NCI-H1436 (cell line): Measurements from ENCODE around the gene GLG1.

Source experiments
- DNase-seq: peaks from one replicate; lab custom pipeline; 2025; lab: John Stamatoyannopoulos, UW

The GLG1 gene

DNA sequence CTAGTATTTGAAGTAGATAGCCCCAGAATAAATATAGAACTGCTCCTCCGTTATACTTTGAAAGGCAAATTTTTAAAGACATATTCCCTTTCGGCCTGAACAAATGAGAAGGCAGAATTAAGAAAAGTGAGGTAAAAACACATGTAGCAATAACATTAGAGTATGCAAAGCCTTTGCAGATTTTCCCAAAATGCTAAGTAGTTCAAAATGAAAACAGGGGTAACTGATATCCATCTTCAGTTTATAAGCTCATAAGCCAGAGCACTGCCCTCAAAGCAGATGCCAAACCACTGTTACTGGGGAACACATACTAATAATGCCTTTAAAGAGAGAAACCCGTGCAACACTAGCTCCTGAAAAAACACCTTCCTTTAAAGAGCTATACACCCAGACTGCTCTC, 134.4 kb downstream of the GLG1 start:
- no peak for DNase-seq

DNA sequence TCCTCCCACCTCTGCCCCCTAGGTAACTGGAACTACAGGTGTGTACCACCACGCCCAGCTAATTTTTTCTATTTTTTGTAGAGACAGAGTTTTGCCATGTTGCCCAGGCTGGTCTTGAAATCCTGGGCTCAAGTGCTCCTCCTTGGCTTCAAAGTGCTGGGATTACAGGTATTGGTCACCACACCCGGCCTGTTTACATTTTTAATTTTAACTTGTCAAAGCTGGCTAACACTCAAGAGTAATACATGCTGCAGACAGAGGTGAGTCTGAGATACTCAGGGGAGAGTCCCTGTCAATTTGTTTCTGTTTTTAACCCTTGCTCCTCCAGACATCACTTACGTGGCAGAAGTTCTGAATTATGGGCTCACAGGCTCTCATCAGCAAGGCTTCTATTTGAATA, 134.9 kb downstream of the GLG1 start:
- DNase-seq, result no peak

DNA sequence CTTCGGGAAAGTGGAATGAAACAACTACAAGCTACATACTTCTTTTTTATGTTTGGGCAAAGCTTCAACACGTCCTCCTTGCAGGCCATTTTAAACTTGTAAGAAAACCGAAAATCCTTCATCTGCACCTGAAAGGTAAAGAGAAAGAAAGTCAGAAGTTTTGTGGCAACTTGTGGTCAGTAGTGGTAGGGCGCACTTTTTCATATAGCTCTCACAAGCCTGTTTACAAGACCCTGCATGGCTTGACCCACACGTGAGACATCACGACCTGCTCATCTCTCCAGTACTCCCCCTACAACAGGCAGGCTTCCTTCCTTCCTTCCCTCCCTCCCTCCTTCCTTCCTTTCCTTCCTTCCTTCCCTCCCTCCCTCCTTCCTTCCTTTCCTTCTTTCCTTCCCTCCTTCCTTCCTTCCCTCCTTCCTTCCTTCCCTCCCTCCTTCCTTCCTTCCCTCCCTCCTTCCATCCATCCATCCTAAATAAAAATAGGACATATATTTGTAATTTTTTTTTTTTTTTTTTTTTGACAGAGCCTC, 136.9 kb downstream of the GLG1 start:
- no peak for DNase-seq

DNA sequence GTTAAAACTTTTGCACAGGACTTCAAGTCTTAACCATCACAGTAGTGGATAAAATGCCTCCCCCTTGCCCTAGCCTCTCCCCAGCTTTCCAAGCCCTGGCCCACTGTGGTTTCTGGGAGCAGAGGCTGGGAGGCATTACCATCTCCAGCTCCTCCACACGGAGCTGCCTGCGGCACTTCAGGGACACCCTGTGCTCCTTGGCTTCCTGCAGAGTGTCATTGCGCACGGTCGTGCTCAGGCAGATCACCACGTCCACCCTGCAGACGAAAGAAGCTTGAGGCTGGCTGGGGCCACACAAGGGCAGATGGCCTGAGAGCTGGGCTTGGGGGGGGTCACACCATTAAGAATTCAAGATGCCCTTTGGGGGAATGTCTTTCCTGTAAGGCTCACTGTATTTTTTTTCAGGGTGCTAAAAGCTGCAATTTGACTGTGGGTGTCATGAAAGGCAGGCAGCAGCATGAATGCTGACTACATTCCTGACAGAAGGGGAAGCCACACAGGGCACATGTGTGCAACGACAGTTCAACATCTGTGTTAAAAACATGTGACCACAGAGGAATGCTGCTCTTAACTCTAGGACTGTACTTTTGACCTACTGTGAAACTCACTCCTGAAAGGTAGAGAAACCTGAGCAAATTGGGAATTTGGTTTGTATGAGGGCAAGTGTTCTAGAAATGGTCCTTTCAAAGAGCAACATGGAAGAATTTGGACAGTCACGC, 137.9 kb downstream of the GLG1 start:
- no peak for DNase-seq

DNA sequence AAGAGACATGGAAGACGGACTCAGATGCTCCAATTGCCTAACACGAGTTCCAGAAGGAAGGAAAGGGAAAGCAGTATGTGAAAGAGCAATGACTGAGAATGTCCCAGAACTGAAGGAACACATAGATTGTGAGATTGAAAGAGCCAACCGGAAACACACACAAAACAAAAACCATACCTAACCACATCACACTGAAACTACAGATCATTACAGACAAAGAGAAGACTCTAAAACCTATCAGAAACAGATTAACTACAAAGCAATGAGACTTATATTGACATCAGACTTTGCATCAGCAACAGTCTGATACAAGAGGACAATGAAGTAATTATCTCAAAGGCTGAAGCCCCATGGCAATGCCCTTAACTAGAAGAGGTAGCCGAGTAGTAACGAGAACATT, 140.0 kb downstream of the GLG1 start:
- no peak for DNase-seq

DNA sequence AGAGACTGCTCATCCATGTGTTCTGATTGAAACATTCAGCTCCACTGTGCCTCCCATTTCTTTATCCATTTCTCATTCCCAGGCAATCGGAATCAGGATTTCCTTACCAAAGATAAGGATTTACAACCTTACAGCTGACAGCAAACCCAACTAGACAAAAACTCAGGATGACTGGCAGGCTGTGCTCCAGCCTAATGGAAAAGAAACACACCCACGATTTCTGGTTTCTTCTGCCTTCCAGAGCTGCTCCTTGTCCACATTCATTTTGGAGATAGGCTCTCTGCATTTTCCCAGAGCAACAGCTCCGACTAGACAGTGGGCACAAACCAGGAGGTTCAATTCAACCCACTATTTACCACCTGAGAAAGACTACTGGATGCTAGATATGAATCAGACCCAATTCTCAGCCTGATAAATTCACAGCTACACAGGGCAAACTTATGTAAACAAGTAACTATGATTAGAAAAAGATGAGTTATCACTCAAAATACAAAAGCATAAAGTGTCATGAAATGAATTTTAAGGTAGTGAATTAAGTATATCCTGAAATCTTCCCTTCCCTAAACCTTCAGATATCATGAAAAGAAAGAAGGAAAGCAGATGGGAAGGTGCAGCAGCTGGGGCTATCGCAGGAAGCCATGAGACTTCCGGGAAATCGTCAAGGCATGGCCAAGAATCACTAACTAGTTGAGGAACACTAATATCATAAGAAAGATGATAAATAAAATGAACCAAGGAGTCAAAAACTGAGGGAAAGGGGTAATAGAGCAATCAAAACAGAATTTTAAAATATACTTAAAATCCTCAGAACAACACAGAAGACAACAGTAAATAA, 140.8 kb downstream of the GLG1 start:
- no peak for DNase-seq

DNA sequence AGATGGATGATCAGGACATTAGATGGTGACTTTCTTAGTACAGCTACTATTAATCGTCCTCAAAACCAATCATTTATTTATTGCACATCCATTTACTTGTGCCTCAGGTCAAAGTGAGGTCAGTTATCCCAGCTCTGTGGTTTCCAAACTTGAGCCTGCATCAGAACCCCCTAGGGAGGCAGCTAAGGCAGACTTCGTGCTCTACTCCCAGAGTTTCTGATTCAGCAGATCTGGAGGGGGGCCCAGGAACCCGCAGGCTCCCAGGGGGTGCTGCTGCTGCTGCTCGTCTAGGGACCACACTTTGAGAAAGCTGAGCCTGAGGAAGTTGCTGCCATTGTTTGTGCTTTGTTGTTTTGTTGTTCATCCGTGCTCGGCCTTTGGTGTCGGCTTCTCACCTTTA, 141.6 kb downstream of the GLG1 start:
- DNase-seq, result no peak

DNA sequence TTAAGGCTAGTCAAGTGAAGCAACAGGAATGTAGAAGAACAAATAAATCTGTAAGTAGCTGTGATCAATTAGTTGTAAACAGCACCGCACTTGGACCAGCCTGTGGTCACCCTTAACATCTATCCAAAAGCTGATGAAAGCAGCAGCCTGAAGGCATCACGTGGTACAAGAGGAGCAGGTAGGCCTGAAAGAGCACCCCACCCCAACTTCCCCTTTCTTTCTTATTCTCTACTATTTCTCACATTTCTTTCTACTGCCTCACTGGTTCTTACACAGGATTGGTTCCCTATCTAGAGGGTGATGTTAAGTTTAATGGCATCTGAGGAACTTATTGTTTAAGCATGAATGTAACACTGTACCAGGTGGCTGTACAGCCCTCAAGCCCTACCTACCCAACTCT, 143.0 kb downstream of the GLG1 start:
- DNase-seq, result no peak

DNA sequence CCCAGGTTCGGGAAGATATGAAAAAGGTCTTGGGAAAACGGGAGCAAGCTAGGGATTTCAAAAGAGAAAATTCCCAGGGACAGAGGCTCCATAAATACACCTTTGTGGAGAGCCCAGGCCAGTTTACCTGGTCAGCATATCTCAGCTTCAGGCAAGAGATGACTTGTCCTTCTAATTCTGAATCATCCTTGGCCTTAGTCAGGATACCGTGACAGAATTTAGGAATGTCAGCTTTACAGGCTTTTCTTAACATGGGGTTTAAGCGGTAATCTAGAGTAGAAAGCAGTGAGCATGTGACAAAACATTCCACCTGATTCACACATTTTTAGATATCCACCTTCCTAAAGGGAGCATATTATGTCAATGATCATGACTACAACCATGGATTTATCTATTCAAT, 144.6 kb downstream of the GLG1 start:
- no peak for DNase-seq

DNA sequence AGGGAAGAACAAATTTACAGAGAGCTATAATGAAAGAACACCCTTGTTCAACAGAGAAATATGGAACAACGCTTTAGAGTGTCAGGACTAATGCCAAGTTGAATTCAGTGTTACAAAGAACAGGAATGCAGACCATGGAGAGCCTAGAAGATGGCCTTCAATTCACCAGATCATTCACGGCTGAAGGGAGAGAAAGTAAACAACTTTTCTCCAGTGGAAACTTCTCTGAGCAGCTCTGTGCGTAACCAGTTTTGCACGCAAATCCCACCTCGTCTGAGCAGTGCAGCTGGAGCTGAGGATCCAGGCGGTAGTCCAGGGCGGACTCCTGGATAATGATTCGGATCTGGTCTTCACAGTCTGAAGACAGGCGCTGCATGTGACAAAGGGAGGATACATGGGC, 145.1 kb downstream of the GLG1 start:
- no peak for DNase-seq

DNA sequence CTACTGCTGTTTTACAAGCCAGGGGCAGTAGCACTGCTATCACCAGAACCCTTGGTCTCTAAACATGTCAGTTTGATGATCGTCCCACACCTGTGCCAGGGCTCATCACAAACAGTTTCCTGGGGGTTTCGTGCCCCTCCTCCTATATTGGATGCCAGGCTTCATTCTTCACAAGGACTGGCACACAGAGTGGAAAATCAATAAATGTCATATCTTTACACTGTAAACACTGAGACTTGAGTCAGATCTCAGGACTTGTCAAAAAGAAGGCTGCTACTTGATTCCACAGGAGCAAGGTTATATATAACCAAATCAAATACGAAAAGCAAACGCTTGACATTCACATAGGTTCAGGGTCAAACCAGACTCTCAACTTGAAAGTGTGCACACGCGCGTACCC, 146.4 kb downstream of the GLG1 start:
- DNase-seq, result no peak

DNA sequence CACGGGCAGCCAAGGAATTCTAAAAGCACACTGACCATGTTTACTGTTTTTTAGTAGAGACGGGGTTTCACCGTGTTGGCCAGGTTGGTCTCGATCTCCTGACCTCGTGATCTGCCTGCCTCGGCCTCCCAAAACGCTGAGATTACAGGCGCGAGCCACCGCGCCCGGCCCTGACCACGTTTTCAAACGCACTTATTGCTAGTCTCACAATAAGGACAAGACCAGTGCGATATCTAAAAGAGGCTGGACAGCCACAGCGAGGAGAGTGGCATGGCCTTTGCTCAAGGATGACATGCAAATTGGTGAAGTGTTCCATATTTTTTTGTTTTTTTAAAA, 150.7 kb downstream of the GLG1 start:
- DNase-seq, result no peak

DNA sequence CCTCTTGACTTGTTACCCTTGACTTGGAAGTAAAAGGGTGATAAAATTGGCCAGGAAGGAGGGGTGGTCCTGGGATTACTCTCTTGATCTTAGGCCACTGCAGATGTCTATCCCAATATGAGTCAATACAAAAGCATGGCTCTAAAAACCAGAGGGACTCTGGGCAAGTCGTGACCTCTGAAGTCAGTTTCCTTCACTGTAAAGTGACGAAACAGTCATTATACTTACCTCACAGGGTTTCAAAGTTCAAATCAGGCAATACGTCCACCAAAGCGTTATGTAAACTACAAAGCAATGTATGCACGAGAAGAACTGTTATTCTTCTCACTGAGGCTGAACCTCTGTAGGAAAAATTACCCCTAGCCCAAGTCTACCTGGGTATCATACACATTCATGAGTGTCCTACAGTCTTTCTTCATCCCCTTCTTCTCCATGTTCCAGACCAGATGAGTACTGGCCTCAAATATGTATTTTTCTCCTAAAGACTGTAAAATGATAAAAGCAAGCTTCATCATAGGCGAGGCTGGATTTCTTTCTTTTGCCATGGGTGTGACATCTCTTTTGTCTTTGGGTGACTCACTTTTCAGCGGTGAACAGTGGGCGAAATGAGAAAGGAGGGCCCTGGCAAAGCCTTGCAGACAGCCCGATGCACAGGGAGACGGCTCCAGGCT, 151.2 kb downstream of the GLG1 start:
- DNase-seq, result no peak

DNA sequence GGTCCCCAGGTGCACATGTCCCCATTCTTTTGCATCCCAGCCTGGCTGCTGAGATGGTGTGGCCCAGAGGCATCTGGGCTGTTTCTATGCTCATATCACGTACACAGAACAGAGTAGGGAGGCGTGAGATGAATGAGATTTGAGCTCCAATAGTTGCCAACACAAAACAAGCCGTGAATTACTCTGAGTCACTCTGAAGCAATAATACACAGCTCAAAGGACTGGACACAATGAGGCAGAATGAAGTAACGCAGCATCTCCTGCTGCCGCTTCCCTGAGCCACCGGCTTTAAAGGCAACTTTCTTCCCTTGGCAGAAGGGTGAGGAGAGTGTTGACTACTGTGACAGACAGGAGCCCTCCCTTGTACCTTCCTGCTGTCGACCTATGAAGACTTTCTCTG, 151.7 kb downstream of the GLG1 start:
- no peak for DNase-seq

DNA sequence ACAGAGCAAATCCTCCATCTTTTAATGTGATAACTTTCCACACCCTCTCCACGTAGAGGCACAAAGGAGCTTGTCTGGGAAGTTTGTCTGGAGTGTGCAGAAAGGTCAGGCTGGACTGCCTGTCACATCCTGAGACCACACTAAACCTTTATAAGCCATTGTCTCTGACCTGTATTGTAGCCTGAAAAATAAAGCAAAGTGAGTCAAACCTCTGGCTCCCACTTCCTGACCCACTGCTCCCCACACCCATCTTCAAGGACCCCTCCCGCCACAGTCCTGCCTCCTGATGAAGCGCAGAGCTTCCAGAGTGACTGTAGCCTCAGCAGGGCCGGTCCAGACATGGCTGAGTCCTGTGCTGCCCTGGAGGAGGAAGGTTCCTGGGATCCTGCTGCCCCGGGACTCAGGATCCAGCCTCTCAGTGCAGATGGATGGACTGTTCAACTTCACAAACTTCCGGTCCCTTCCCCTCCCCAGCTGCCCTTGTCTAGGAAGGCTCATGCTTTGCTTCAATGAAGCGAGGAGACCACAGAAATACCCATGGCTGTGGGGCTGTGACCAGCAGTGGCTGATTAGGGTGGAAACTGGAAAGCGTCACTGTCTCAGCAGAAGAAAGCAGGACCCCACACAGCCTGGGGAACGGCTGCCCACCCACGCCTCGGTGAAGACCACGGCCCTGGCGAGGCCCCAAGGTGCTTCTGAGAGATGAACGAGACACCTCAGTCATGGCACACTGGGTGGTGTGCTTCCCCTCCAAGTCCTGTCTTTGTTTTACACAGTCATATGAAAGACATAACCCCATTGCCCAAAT, 154.8 kb downstream of the GLG1 start:
- no peak for DNase-seq

DNA sequence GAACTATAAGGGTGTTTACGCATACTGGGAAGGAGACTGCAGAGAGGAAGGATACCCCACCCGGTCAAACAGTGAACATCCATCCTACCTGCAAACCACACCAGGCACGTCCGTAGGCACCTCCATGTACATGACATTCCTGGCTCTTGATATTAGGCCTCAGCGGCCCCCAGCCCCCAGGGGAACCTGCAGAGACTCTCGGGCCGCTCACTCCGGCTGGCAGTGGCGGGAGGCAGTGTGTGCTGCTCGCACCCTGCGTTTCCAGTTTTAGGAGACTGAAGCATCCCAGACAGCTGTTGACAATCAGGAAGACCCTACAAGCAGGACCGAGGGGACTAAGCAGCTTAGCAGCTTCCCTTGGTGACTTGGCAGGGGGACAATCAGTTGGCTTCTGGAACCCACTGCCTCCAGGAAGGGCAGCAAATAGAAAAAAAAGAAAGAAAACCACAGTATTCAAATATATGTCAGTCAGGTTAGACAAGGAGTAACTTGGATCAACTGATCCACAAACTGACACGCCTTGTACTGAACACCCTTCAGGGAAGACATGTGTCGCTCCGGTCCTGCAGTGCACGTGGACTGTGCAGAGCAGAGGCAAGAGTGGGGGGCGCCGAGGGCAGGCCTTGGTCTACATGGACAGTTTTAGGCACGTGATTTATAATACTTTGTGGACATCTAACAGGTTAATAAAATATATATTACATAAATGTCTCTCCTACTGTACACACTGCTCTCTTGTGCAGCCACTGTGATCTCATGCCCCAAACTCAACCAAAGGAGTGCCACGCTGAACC, 155.8 kb downstream of the GLG1 start:
- no peak for DNase-seq

DNA sequence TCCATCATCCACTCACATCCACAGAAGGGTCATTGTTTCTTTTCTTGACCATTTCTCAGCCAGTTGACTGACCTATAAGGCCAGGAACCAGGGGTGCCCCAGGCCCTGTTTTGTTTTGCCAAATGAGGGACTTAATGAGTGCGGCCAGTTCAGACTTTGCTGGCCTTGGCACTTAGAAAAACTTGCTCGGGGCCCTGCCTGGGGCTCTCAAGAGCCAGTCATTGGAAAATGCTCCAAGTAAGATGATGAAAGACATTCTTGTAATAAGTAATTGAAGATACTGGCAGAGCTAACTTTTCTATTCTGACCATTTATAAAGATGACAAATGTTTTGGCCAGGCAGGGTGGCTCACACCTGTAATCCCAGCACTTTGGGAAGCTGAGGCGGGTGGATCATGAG, 156.7 kb downstream of the GLG1 start:
- no peak for DNase-seq

DNA sequence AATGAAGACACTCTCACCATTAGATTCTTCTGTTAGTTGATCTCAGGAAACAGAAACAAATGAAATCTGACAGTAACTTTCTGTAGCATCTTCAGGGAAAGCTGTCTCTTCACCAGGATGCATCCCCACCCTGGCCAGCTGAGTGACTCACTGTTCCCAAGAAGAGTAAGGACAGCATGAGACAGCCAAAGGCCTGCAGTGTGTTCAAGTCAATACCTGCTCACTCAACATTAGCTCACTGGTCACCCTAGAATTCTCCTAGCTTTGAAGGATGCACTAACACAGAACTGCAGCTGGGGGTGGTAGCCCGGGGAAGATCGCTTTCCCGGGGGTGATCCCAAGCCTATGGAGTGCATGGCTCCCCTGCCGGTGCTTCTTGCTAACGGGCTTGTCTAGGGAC, 157.4 kb downstream of the GLG1 start:
- no peak for DNase-seq

DNA sequence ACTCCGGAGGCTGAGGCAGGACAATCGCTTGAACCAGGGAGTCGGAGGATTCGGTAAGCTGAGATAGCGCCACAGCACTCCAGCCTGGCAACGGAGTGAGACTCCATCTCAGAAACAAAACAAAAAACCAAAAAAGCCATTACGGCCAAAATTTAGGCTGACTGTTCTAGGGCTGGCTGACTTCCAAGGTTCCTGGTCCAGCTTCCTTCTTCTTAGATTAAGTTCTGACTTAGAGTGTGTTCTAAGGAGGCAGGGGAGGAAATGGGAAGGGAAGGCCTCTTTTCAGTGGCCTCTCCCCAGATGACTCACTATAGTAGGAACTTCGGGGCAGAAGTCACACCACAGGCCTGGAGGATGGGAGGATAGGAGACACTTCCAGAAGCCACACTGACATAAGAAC, 157.9 kb downstream of the GLG1 start:
- no peak for DNase-seq

DNA sequence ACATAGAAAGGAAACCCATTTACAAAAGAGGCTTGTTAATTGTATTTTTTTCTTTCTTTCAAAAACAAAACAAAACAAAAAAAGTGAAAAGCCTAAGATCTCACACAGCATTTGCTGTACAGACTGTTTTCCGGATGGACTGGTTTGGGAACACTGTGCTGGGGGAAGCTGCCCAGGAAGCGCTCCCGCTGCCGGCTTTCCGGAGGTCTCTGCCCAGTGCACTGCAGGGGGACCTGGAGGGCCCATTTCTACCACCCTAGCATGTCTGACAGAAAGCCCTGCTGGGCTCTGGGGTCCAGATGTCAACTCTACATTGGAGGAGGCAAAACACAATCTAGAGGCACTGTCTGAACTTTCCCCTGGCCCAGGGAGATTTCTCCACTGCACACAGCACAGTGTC, 159.3 kb downstream of the GLG1 start:
- no peak for DNase-seq

DNA sequence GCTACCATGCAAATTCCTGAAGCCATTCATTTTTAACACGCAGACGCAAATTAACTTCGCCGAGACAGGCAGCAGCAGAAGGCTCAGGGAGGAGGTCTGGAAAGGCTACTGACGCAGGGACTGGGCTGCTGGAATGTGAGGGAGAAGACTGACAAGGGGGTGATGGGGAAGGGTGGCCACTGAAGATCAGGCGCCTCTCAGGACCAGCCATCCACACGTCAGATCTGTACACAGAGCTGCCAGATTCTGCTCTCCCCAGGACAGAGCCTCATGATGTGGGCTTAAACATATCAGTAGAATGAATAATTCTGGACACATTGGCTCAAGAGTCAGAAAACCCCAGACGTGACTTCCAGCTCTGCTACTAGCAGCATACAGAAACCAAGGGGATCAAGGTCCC, 160.0 kb downstream of the GLG1 start:
- DNase-seq, result no peak
